Measurements from ENCODE around the gene SERPIND1. TPM values are rescaled to one million over a fixed set of nuclear protein-coding genes. Genes with fewer than 3 reads are reported as not detected.

Gene SERPIND1
- total and polyA plus RNA-seq, 2 of the 8 experiments (the other 6 are each of a cell fraction or from before 2014, with no cell fraction given), result not detected

DNA sequence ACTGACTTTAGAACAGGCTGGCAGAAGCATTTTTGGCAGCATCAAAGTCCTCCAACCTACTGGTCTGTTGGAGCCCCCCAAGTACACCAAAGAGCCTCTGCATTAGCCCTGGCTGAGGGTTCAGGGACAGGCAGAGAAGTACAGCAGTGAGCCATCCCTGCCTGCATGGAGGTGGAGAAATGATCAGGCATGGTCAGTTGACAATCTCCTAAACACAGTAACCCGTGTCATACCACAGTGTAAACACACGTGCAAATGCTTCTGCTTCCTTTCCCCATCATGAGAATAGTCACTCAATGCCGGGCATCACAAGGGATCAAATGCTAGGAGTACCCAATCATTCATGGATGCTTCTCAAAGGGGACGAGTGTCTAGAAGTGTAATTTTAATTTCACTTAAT lies 8.2 kb downstream of the SERPIND1 start:
- no peak overlapping the region for H2BK12ac ChIP-seq (ENCODE audit: low read depth, low read length)

More for the DNA sequence above, 8.2 kb downstream of the SERPIND1 start:
- Histone ChIP-seq H4K8ac (ENCODE audit: extremely low read depth, insufficient read depth, low read length) (no peak overlapping the region), H4K91ac (replicated peaks; ENCODE audit: insufficient read length, low read length) (no peak overlapping the region), H3K14ac (ENCODE audit: insufficient read length) (no peak overlapping the region), H3K4me3 (ENCODE audit: extremely low read depth in 1 of 4, insufficient read depth in 2 of 4, low read depth in 3 of 4, low read length in 4 of 4) (no peak overlapping the region), H3K18ac (ENCODE audit: extremely low read depth, low read length) (no peak overlapping the region), H3K9ac (replicated peaks in 1 of 4; ENCODE audit: extremely low read depth in 1 of 4, low read depth in 3 of 4, low read length in 3 of 4) (no peak overlapping the region), H2BK120ac (replicated peaks; ENCODE audit: low read depth, low read length) (no peak overlapping the region), H2AFZ (ENCODE audit: low read length) (no peak overlapping the region), H2BK15ac (ENCODE audit: low read length) (no peak overlapping the region), H3K4me2 (ENCODE audit: insufficient read depth in 1 of 2, low read depth in 2 of 2, low read length in 2 of 2) (no peak overlapping the region), H3K79me1 (ENCODE audit: low read depth, low read length) (no peaks in the 10 kb centered on the region), H3K27ac (ENCODE audit: low read depth, low read length) (no peak overlapping the region), H2BK20ac (ENCODE audit: low read length) (no peak overlapping the region), H3K9me3 (ENCODE audit: insufficient read depth in 2 of 2, low read depth in 1 of 2, low read length in 1 of 2) (no peaks in the 10 kb centered on the region), H2BK5ac (ENCODE audit: low read depth, low read length) (no peak overlapping the region), H3K79me2 (ENCODE audit: control insufficient read depth in 1 of 2, insufficient read depth in 2 of 2, low read length in 2 of 2) (no peaks in the 10 kb centered on the region), H3K27me3 (replicated peaks in 1 of 4; ENCODE audit: control insufficient read depth in 3 of 4, extremely low read depth in 1 of 4, insufficient read depth in 3 of 4, low read length in 3 of 4) (no peaks in the 10 kb centered on the region), H3K4ac (replicated peaks; ENCODE audit: insufficient read length, low read depth, low read length) (no peak overlapping the region), H4K20me1 (replicated peaks in 1 of 2; ENCODE audit: control insufficient read depth in 1 of 2, insufficient read depth in 2 of 2, low read length in 2 of 2) (peaks cover 0 to 4% of the 10 kb centered on the region in 2 experiments), H2AK5ac (ENCODE audit: low read depth, low read length) (no peak overlapping the region), H3K4me1 (replicated peaks in 1 of 4; ENCODE audit: control insufficient read depth in 3 of 4, insufficient read depth in 4 of 4, low read length in 3 of 4) (peaks cover 5 to 11% (median 6%) of the 10 kb centered on the region in 4 experiments; a peak in 5 of 7 replicates), H3K23me2 (ENCODE audit: low read depth, low read length) (no peaks in the 10 kb centered on the region), H3K23ac (ENCODE audit: insufficient read length) (no peak overlapping the region), H3K36me3 (ENCODE audit: control insufficient read depth in 2 of 4, insufficient read depth in 4 of 4, low read length in 3 of 4) (no peaks in the 10 kb centered on the region), H4K5ac (ENCODE audit: insufficient read length, low read depth, low read length) (no peak overlapping the region), H3K56ac (replicated peaks; ENCODE audit: insufficient read length, low read depth, low read length) (no peak overlapping the region)
- no peak for FAIRE-seq
- 96% methylated on average over 4 of the region's 4 CpGs; no CpG with 5 or more reads in 1 of the 2 experiments for WGBS, 2 experiments (ENCODE audit: extremely low coverage in 1 of 2, insufficient coverage in 1 of 2, insufficient read length in 1 of 2, insufficient replicate concordance in 2 of 2, low coverage in 1 of 2, low lambda C conversion rate in 2 of 2, missing lambda C conversion rate in 1 of 2)
- DNase-seq (ENCODE audit: low read depth in 1 of 2, low spot score in 2 of 2), result no peak
- ChIA-PET CTCF (ENCODE audit: partially characterized antibody) (interaction anchor here (2.0 to 3.5 kb wide), 4 partner anchors 12 to 40 kb away, joined by 9 to 26 read pairs (median 16); no protein-coding TSS in a partner anchor), POLR2A (ENCODE audit: partially characterized antibody) (no interaction called here)
- TF ChIP-seq, protein P1, sequence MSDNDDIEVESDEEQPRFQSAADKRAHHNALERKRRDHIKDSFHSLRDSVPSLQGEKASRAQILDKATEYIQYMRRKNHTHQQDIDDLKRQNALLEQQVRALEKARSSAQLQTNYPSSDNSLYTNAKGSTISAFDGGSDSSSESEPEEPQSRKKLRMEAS (IDR thresholded peaks at IDR 0.05), result no peak
- no peak for TF ChIP-seq EZH2 (IDR thresholded peaks at IDR 0.05; ENCODE audit: low read depth, low read length, severe bottlenecking)
- TF ChIP-seq RNF2 (IDR thresholded peaks at IDR 0.05; ENCODE audit: borderline replicate concordance, low read depth, low read length, missing control alignments, poor library complexity, severe bottlenecking), result no peak
- TF ChIP-seq BACH1 (IDR thresholded peaks at IDR 0.05; ENCODE audit: low read length), result no peak

All from H1 (cell line).